Caki2 (cell line): ENCODE measurements around the gene CWC27. TPM values are rescaled to one million over a fixed set of nuclear protein-coding genes. Genes with fewer than 3 reads are reported as not detected.

Experiments used
- total RNA-seq: library from RNA; depleted of rRNA; stranded (reverse); fragments of >200 nt; shearing (Covaris generic); gene quantifications from 2 replicates; pipeline ENCODE4 v1.2.3, GENCODE V29; 2014; ENCODE audit warnings: low replicate concordance; rRNA removed

The CWC27 gene
- total RNA-seq, 1 experiment from 2014 or later: 15.5 TPM

Other genes starting within 250 kb of the CWC27 start
- gene SHISAL2B, start 78.4 kb upstream of the CWC27 start, total RNA-seq: not detected in 2 replicates
- gene SREK1IP1, start 239 bp upstream of the CWC27 start, total RNA-seq: 3.8 and 4.6 TPM in 2 replicates